K562 (cell line): ENCODE data around the gene CDC20B. TPM values are rescaled to one million over a fixed set of nuclear protein-coding genes. Genes with fewer than 3 reads are reported as not detected.

Source experiments
- ATF2 ChIP-seq: sonication (generic); formaldehyde crosslinking; IDR thresholded peaks from 2 replicates; pipeline ENCODE4 v1.8.1; 2022; ENCODE audit warnings: missing genetic modification reagents
- BDP1 ChIP-seq: IDR thresholded peaks from 3 replicates; pipeline ENCODE4 v1.6.1; 2011; ENCODE audit not compliant: insufficient read length, insufficient read depth
- CCNT2 ChIP-seq: IDR thresholded peaks from 2 replicates; pipeline ENCODE4 v1.6.1; 2011; ENCODE audit warnings: borderline replicate concordance, low read depth, mild to moderate bottlenecking, moderate library complexity, mixed read lengths, low read length; ENCODE audit not compliant: insufficient read length; ENCODE audit errors: extremely low read depth
- DLX4 ChIP-seq: fragments of 250-450 bp; sonication (Bioruptor Pico); IDR thresholded peaks from 2 replicates; pipeline ENCODE4 v1.6.1; 2021; ENCODE audit warnings: mild to moderate bottlenecking
- EP300 ChIP-seq: IDR thresholded peaks from 2 replicates; pipeline ENCODE4 v1.6.1; 2012; ENCODE audit warnings: low read length, improper control_type of control experiment
- GMEB1 ChIP-seq: fragments of 250-450 bp; sonication (Bioruptor Pico); IDR thresholded peaks from 2 replicates; pipeline ENCODE4 v1.4.0; 2020; ENCODE audit warnings: mild to moderate bottlenecking
- HIVEP1 ChIP-seq: fragments of 250-450 bp; sonication (Bioruptor Pico); IDR thresholded peaks from 2 replicates; pipeline ENCODE4 v1.4.0; 2020; ENCODE audit warnings: mild to moderate bottlenecking
- JUN ChIP-seq, 2 experiments: sonication (generic) in 1 of 2; formaldehyde crosslinking in 1 of 2; IDR thresholded peaks; 2 replicates each; pipeline versions ENCODE4 v1.6.1 to v1.8.0; 2012 to 2022; ENCODE audit warnings: borderline replicate concordance in 2 of 2, mild to moderate bottlenecking in 2 of 2, improper control_type of control experiment in 1 of 2, low read depth in 1 of 2, low read length in 1 of 2, missing genetic modification reagents in 1 of 2
- KDM1A ChIP-seq, 2 experiments: fragments of 450-650 bp; IDR thresholded peaks; 2 replicates each; pipeline ENCODE4 v1.6.1; 2016; ENCODE audit warnings: mild to moderate bottlenecking in 2 of 2
- NCOA1 ChIP-seq: fragments of 450-650 bp; IDR thresholded peaks from 2 replicates; pipeline ENCODE4 v1.6.1; 2016; ENCODE audit warnings: low read depth
- NKRF ChIP-seq: fragments of 450-650 bp; IDR thresholded peaks from 2 replicates; pipeline ENCODE4 v1.6.1; 2016; ENCODE audit warnings: borderline replicate concordance
- PKNOX1 ChIP-seq: fragments of 450-650 bp; IDR thresholded peaks from 2 replicates; pipeline ENCODE4 v1.6.1; 2016
- SMC3 ChIP-seq: conservative IDR thresholded peaks from 2 replicates; pipeline ENCODE4 v1.6.1; 2011; ENCODE audit warnings: low read depth, low read length, improper control_type of control experiment; ENCODE audit not compliant: insufficient read depth
- SNAPC5 ChIP-seq: fragments of 250-450 bp; sonication (Bioruptor Pico); IDR thresholded peaks from 2 replicates; pipeline ENCODE4 v1.8.0; 2021; ENCODE audit warnings: moderate library complexity, mild to moderate bottlenecking, inconsistent platforms
- TAF1 ChIP-seq: IDR thresholded peaks from 2 replicates; pipeline ENCODE4 v1.6.1; 2011; ENCODE audit warnings: mild to moderate bottlenecking, low read length, moderate library complexity; ENCODE audit not compliant: insufficient read depth, control insufficient read depth, severe bottlenecking; ENCODE audit errors: extremely low read depth
- TCF7 ChIP-seq: sonication (generic); IDR thresholded peaks from 2 replicates; pipeline ENCODE4 v1.6.1; 2016; ENCODE audit warnings: antibody characterized with exemption, borderline replicate concordance
- THRB ChIP-seq: fragments of 450-650 bp; formaldehyde crosslinking; conservative IDR thresholded peaks from 2 replicates; pipeline ENCODE4 v1.4.0; 2022; ENCODE audit warnings: mild to moderate bottlenecking, missing genetic modification characterization
- ZFX ChIP-seq: sonication (generic); formaldehyde crosslinking; IDR thresholded peaks from 2 replicates; pipeline ENCODE4 v1.8.0; 2022; ENCODE audit warnings: mild to moderate bottlenecking, missing genetic modification reagents, moderate library complexity
- ZNF589 ChIP-seq: fragments of 200-800 bp; sonication (Bioruptor generic); IDR thresholded peaks from 2 replicates; pipeline ENCODE4 v1.6.1; 2016; ENCODE audit warnings: low read depth, missing genetic modification characterization, missing compliant biosample characterization
- polyA plus RNA-seq, 8 experiments: library from polyadenylated mRNA; depleted of rRNA in 4 of 8; stranded (reverse) in 5 of 8; unstranded in 3 of 8; fragments of >200 nt; fragmentation: Nextera tagmentation in 2 of 8; fragmentation: Illumina TruSeq in 1 of 8; extraction: Ambion mirVana in 2 of 8; extraction: Trizol in 1 of 8; gene quantifications; 2 replicates each; pipeline versions ENCODE4 v1.2.1 to v1.2.3, GENCODE V29; 2011 to 2014; ENCODE audit warnings: inconsistent platforms in 1 of 8, missing spikeins in 1 of 8
- total RNA-seq, 7 experiments: library from RNA; depleted of rRNA in 6 of 7; stranded (reverse); fragments of >200 nt in 6 of 7; fragmentation: Illumina TruSeq in 2 of 7; extraction: Trizol in 2 of 7; gene quantifications; 2 replicates each; pipeline versions ENCODE4 v1.2.1 to v1.2.3, GENCODE V29; 2011 to 2021; ENCODE audit warnings: low replicate concordance in 1 of 7

CDC20B gene
- total and polyA plus RNA-seq, 9 of the 15 experiments (the other 6 are each of a cell fraction or from before 2014, with no cell fraction given), result 0.04 TPM; not detected in 8

- TF ChIP-seq DLX4 (CRISPR knock-in tag) (no peak), CCNT2 (peak; percentile 65), BDP1 (no peak), PKNOX1 (no peak), SNAPC5 (CRISPR knock-in tag) (no peak), HIVEP1 (peak; percentile 91), ATF2 (CRISPR knock-in tag) (no peak), KDM1A (IDR thresholded peaks at IDR 0.05) (no peak), THRB (CRISPR knock-in tag) (no peak), TAF1 (peak; percentile 27), TCF7 (no peak), ZNF589 (no peak), ZFX (CRISPR knock-in tag) (peak; percentile 67), SMC3 (no peak), NKRF (no peak), JUN (IDR thresholded peaks at IDR 0.05; ENCODE audit: borderline replicate concordance, low read depth, low read length) (no peak), JUN (CRISPR knock-in tag; IDR thresholded peaks at IDR 0.05; ENCODE audit: borderline replicate concordance) (no peak), NCOA1 (no peak), GMEB1 (no peak), EP300 (no peak)
Measured at GRCh38 chr5:55172937-55173686, at the start of gene CDC20B (continued).
